HCT116 (cell line): ENCODE results near the gene MAL.

Experiments
- CEBPB ChIP-seq: IDR thresholded peaks from 2 replicates; pipeline ENCODE4 v1.6.1; 2012; ENCODE audit warnings: low read depth
- EZH2 ChIP-seq: fragments of 200-600 bp; sonication (generic); IDR thresholded peaks from 2 replicates; pipeline ENCODE4 v1.6.1; 2017; ENCODE audit warnings: antibody characterized with exemption, mixed run types
- EZH2phosphoT487 ChIP-seq: fragments of 200-600 bp; IDR thresholded peaks from 2 replicates; pipeline ENCODE4 v1.6.1; 2018; ENCODE audit warnings: antibody characterized with exemption, borderline replicate concordance
- POLR2A ChIP-seq: IDR thresholded peaks from 2 replicates; pipeline ENCODE4 v1.7.0; 2011; ENCODE audit warnings: borderline replicate concordance; ENCODE audit not compliant: insufficient read depth, insufficient read length; ENCODE audit errors: extremely low read depth
- POLR2AphosphoS5 ChIP-seq: IDR thresholded peaks from 2 replicates; pipeline ENCODE4 v1.6.1; 2011; ENCODE audit warnings: mild to moderate bottlenecking, low read depth, low read length, moderate library complexity
- SIN3A ChIP-seq: IDR thresholded peaks from 2 replicates; pipeline ENCODE4 v1.6.1; 2012; ENCODE audit warnings: low read depth
- SP1 ChIP-seq: IDR thresholded peaks from 2 replicates; pipeline ENCODE4 v1.6.1; 2012; ENCODE audit warnings: low read depth
- SRF ChIP-seq: IDR thresholded peaks from 2 replicates; pipeline ENCODE4 v1.6.1; 2012; ENCODE audit warnings: low read depth
- ZNF274 ChIP-seq: fragments of 200-500 bp; sonication (Bioruptor generic); IDR thresholded peaks from 2 replicates; pipeline ENCODE4 v1.6.1; 2014; ENCODE audit warnings: mild to moderate bottlenecking, low read depth, low read length, inconsistent platforms
- TF ChIP-seq, protein P1 (sequence below), 3 experiments: fragments of 200-600 bp in 1 of 3; sonication (generic) in 1 of 3; IDR thresholded peaks in 2 of 3; conservative IDR thresholded peaks in 1 of 3; 2 replicates each; pipeline ENCODE4 v1.5.1; 2012 to 2017; ENCODE audit warnings: low read depth in 2 of 3, low read length in 2 of 3, antibody characterized with exemption in 1 of 3, borderline replicate concordance in 1 of 3, control low read depth in 1 of 3, mild to moderate bottlenecking in 1 of 3, mixed read lengths in 1 of 3, mixed run types in 1 of 3, moderate library complexity in 1 of 3; ENCODE audit not compliant: insufficient read depth in 1 of 3
- TF ChIP-seq, protein P2 (sequence below): IDR thresholded peaks from 2 replicates; pipeline ENCODE4 v1.6.1; 2012; ENCODE audit warnings: low read depth
- TF ChIP-seq, protein P3 (sequence below): IDR thresholded peaks from 2 replicates; pipeline ENCODE4 v1.6.1; 2012

DNA sequence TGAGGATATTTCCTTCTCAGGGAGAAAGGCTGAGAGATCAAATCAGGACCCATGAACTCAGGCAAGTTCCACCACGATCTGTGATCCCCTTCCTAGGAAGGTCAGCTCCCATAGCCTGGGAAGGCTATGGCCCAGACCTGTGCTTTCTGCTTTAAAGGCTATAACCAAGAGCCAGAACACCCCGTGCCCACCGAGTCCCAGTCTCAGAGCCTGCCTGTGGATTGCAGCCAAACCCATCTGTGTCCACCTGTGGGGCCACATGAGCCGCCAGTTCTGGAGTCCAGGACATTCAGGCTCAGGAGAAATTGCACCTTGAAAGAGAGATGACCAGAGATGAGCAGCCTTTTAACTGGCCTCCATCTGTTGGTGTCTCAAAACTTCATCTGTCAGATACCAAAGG is 46.9 kb downstream of the MAL start:
- TF ChIP-seq, protein P1, sequence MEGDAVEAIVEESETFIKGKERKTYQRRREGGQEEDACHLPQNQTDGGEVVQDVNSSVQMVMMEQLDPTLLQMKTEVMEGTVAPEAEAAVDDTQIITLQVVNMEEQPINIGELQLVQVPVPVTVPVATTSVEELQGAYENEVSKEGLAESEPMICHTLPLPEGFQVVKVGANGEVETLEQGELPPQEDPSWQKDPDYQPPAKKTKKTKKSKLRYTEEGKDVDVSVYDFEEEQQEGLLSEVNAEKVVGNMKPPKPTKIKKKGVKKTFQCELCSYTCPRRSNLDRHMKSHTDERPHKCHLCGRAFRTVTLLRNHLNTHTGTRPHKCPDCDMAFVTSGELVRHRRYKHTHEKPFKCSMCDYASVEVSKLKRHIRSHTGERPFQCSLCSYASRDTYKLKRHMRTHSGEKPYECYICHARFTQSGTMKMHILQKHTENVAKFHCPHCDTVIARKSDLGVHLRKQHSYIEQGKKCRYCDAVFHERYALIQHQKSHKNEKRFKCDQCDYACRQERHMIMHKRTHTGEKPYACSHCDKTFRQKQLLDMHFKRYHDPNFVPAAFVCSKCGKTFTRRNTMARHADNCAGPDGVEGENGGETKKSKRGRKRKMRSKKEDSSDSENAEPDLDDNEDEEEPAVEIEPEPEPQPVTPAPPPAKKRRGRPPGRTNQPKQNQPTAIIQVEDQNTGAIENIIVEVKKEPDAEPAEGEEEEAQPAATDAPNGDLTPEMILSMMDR (IDR thresholded peaks at IDR 0.05 in 2 of 3, conservative IDR thresholded peaks at IDR 0.05 in 1 of 3; ENCODE audit: borderline replicate concordance in 1 of 3, insufficient read depth in 1 of 3, low read depth in 2 of 3, low read length in 2 of 3) = no peak
- TF ChIP-seq, protein P2, sequence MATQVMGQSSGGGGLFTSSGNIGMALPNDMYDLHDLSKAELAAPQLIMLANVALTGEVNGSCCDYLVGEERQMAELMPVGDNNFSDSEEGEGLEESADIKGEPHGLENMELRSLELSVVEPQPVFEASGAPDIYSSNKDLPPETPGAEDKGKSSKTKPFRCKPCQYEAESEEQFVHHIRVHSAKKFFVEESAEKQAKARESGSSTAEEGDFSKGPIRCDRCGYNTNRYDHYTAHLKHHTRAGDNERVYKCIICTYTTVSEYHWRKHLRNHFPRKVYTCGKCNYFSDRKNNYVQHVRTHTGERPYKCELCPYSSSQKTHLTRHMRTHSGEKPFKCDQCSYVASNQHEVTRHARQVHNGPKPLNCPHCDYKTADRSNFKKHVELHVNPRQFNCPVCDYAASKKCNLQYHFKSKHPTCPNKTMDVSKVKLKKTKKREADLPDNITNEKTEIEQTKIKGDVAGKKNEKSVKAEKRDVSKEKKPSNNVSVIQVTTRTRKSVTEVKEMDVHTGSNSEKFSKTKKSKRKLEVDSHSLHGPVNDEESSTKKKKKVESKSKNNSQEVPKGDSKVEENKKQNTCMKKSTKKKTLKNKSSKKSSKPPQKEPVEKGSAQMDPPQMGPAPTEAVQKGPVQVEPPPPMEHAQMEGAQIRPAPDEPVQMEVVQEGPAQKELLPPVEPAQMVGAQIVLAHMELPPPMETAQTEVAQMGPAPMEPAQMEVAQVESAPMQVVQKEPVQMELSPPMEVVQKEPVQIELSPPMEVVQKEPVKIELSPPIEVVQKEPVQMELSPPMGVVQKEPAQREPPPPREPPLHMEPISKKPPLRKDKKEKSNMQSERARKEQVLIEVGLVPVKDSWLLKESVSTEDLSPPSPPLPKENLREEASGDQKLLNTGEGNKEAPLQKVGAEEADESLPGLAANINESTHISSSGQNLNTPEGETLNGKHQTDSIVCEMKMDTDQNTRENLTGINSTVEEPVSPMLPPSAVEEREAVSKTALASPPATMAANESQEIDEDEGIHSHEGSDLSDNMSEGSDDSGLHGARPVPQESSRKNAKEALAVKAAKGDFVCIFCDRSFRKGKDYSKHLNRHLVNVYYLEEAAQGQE = no peak
- TF ChIP-seq POLR2A (no peak), SP1 (no peak), SIN3A (no peak), ZNF274 (no peak), POLR2AphosphoS5 (no peak), EZH2phosphoT487 (no peak), CEBPB (no peak), EZH2 (no peak), SRF (no peak)
- TF ChIP-seq, protein P3, sequence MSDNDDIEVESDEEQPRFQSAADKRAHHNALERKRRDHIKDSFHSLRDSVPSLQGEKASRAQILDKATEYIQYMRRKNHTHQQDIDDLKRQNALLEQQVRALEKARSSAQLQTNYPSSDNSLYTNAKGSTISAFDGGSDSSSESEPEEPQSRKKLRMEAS = no peak
